GM12873 (cell line): Measurements from ENCODE around the gene ABCA13.

Experiments
- TF ChIP-seq, protein P1 (sequence below): IDR thresholded peaks from 2 replicates; pipeline ENCODE4 v1.5.1; 2012; ENCODE audit warnings: low read depth, mild to moderate bottlenecking, moderate library complexity, low read length, control low read depth; ENCODE audit not compliant: insufficient read depth; ENCODE audit errors: missing control alignments

Gene ABCA13

DNA sequence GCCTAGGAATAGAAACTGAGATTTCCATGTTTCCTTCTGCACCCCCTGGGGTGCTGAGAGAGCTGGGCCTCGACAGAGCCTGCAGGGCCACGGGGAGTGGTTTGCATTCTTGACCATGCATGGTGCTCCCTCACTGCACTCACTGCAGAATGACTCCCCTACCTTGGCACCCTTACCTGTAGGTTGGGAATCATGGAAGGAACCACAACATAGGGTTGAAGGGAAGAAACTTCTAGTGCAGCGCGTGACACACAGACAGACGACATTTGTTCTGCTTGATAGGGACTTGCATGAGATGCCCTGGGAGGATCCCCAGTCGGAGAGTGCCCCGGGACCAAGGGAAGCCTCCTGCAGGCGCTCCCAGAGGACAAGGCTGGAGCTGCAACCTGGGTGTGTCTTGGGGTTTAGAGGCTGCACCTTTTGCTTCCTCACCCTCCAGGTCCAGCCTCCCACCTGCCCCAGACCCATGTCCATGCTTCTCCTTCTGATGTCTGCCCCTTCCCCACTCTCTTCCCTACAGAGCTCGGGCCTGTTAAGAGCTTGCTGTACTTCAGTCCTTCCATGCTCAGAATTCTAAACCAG lies 245.2 kb downstream of the ABCA13 start:
- TF ChIP-seq, protein P1, sequence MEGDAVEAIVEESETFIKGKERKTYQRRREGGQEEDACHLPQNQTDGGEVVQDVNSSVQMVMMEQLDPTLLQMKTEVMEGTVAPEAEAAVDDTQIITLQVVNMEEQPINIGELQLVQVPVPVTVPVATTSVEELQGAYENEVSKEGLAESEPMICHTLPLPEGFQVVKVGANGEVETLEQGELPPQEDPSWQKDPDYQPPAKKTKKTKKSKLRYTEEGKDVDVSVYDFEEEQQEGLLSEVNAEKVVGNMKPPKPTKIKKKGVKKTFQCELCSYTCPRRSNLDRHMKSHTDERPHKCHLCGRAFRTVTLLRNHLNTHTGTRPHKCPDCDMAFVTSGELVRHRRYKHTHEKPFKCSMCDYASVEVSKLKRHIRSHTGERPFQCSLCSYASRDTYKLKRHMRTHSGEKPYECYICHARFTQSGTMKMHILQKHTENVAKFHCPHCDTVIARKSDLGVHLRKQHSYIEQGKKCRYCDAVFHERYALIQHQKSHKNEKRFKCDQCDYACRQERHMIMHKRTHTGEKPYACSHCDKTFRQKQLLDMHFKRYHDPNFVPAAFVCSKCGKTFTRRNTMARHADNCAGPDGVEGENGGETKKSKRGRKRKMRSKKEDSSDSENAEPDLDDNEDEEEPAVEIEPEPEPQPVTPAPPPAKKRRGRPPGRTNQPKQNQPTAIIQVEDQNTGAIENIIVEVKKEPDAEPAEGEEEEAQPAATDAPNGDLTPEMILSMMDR = peak; percentile 25

- TF ChIP-seq, protein P1 = no peak
These were observed 248.1 kb downstream of the ABCA13 start for GRCh38 chr7:48419401-48419800.

DNA sequence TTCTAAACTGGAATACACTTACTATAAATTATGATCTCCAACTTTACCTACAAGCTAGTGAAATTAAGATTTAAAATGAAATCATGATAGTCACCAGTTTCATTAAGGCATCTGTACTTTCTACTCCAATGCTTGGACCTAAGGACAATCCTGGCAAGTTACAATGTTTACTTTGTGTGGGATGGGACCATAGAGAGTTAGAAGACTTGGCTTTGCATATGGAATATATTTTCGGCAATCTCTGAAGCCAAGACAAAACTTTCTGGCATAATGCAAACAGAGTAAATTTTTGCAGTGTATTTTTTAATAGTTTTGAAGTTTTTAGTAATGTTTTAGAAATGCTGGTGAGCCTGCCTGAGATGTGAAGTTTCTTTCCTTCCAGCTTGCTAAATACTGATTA lies 248.9 kb downstream of the ABCA13 start:
- TF ChIP-seq, protein P1 = no peak

- TF ChIP-seq, protein P1 = no peak
These were observed 250.1 kb downstream of the ABCA13 start for GRCh38 chr7:48421357-48421756.

GRCh38 chr7:48424731-48425130 lies 253.5 kb downstream of the ABCA13 start:
- TF ChIP-seq, protein P1 = peak; percentile 54

DNA sequence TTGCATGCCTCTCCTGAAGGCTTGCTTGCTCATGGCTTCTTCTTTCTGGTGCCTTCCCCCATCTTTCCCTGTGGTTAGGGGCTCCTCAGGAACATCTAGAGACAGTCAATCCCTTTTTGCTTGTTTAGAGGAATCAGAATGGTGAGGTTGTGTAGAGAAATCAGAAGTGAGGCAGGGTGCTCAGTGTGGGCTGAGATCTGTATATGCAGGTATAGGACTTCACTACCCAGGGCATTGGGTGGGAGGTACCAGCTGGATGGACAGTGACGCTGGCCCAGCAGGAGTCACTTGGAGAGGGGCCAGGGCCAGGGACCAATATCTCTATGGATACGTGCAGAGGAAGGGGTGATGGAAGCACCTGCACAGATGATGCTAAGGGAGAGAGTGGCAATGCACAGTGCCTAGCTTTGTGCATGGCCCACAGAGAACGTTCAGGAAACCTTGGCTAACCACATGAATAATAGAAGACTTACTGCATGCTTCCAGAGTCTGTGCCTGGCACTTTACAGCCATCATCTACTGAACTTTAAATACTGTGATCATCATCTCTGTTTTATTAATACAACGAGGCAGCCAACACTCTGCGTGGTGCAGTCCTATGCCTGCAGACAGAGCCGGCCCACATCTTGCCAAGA lies 255.2 kb downstream of the ABCA13 start:
- TF ChIP-seq, protein P1 = no peak

DNA sequence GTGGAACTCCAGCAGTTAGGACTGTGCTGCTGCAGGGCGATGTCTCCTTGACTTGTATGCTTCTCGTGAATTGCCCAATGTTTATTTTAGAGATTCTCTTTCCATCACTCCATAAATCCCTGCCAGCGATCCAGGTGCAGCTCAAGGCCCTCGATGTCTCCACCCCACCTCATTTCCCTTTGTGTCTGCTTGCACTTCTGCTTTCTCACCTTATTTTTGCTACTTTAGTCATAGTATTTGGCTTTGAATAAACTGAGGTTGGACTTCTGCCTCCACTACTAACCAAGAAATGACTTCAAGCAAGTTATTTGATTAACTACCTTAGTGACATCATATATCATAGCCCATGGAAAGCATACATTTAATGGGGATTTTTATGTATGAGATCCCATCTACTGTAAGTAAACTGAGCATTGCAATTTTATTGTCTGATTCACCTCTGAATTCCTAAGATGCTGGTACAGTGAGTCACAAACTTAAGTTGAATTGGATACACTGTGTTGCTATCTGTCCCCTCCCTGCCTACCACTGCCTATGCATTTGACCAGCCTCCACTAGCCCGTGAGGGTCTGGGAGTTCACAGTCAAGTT lies 255.8 kb downstream of the ABCA13 start:
- TF ChIP-seq, protein P1 = no peak
